ENCODE results near the gene HSPH1. TPM values are rescaled to one million over a fixed set of nuclear protein-coding genes. Genes with fewer than 3 reads are reported as not detected.
"Not testable (repeated sequence)": the region's sequence is repeated elsewhere in the genome, so short reads cannot be mapped to it uniquely, and the experiment has no call there.

HSPH1 gene
- total RNA-seq, 1 donor from 2014 or later = 114 TPM

DNA sequence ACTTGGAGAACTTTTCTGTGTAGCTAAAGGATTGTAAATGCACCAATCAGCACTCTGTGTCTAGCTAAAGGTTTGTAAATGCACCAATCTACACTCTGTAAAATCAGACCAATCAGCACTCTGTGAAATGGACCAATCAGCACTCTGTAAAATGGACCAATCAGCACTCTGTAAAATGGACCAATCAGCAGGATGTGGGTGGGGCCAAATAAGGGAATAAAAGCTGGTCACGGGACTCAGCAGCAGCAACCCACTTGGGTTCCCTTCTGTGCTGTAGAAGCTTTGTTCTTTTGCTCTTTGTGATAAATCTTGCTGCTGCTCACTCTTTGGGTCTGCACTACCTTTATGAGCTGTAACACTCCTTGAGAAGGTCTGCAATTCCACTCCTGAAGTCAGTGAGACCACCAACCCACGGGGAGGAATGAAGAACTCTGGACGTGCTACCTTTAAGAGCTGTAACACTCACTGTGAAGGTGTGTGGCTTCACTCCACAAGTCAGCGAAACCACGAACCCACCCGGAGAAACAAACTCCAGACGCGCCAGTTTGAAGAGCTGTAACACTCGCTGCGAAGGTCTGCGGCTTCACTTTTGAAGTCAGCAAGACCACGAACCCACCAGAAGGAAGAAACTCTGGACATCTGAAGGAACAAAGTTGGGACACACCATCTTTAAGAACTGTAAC, 16.2 kb upstream of the HSPH1 start:
- not testable (repeated sequence) for DNase-seq (ENCODE audit: low spot score)

DNA sequence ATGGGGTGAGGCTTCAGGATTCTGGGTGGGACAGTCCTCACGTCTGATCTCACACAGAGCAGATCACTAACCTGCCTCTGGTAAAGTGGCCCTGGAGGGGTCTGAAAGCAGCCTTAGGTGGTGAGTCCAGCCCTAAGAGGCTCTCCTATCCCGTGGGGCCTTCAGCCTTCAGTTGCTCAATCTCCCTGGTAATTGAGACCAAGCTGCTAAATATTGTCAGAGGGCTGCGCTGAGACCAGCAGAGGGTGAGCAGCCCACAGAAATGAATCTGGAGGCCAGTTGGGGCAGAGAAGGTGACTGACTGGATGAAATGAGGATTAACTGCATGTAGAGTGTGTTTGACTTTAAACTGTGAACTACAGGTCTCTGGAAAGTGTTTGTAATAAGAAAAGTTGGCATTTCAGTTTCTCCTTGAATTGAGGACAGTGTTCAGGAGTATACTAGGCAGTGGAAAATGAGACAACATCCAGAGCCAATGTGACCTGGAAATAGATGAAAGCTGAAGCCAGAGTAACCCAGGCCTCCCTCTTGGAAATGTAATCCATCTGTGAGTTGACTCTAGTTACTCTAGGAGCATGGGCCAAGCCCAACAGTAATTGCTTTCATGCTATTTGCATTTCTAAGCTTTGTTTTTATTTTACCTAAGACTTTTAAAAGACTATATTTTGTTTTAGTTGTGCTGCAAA, 14.3 kb upstream of the HSPH1 start:
- no peak for DNase-seq (ENCODE audit: low spot score)

DNA sequence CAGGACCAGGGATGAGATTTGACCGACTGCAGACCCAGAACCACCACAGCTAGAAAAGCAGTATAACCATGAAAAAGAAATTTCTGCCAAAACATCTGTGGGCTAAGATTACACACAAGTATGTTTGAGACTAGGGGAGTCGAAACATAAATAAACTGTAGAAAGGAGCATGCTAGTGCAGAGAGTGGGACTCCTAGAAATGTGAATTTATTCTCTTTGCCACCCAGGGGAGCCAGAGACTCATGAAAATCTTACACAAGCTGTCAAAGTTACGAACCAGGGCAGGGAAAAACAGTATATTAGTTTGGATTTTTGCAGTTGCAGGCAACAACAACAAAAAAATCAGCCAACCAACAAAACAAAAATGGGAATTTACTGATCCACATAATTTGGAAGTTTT, 12.3 kb upstream of the HSPH1 start:
- no peak for DNase-seq (ENCODE audit: low spot score)

DNA sequence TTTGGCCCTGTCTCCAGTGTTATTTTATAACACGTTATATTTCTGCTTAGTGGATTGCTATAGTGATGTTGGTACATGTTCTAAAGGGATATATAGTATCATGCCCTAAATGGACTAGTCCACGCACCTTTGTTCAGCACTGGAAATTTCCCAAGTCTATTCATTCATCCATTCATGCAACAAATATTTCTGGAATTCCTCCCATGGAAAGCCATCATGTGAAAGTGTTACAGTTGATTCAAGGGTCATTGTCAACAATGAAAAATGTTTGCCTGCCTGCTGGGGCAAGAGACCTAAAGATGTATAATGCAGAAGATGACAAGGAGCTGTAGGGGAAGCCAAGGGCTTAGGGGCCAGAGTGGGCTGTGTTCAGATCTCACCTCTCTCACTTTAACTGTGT, 10.8 kb upstream of the HSPH1 start:
- no peak for DNase-seq (ENCODE audit: low spot score)

DNA sequence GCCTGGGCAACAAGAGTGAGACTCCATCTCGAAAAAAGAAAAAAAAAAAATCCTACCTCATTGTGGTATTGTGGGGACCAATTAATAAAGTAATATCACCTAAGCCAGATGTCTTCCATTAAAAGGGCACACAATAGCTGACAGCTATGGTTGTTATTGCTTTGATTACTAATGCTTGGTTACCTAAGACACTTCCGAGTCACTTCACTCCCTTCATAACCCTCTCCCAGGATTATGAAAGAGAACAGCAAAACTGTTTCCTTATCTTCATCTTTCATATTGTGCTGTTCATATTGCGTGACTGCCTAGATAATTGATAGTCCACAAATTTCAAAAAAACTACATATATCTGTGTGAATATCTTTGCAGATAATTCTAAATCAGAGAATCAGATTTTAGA, 10.3 kb upstream of the HSPH1 start:
- DNase-seq (ENCODE audit: low spot score) = no peak

DNA sequence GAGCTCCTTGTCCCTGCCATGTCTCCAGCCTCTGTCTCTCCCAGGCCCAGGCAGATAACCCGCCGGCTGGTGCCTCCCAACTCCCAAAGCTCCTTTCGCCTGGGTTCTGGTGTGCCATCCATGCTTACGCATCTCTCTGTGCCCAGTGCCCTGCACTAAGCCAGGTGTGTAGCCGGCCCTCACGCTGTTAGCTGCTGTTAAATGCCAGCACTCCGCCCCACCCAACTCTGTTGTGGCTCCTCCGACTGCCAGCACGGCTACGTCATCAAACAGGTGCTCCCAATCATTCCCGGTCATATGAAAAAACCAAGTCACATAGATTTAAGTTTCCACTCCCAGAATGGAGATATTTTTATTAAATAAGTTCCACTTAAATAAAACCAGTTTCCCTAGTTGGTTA, 7.0 kb upstream of the HSPH1 start:
- no peak for DNase-seq (ENCODE audit: low spot score)

DNA sequence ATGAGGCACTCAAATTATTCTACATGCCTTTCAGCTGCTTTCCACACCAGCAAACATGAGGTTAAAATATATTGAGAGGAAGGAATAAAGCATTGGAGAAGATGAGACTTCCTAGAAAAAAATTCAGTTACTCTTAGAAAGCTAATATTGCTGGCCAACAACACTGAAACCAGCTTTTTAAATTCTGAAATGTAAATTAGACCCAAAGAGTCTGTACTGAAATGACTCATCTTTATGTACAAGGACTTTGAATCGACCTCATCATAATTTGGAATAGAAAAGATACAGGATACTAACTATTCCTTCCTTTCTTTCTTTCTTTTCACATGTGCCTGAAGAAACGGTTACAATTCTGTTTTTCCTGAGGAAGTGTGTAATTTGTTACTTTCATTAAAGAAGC, 6.5 kb upstream of the HSPH1 start:
- DNase-seq (ENCODE audit: low spot score) = no peak

DNA sequence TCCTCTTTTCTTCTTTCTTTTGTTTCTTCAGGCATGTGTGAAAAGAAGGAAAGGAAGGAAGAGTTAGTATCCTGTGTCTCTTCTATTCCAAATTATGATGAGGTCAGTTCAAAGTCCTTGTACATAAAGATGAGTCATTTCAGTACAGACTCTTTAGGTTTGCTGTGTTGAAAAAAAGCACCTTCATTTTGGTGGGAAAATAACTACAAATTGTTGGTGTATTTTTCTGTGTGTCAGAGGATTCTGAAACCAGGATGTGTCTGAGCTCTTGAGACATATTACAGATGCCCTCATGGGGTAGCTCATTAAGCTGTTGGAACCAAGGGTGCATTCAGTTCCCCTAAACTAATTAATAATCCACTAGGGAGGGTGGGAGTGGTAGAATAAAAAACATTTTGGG, 5.8 kb upstream of the HSPH1 start:
- no peak for DNase-seq (ENCODE audit: low spot score)

DNA sequence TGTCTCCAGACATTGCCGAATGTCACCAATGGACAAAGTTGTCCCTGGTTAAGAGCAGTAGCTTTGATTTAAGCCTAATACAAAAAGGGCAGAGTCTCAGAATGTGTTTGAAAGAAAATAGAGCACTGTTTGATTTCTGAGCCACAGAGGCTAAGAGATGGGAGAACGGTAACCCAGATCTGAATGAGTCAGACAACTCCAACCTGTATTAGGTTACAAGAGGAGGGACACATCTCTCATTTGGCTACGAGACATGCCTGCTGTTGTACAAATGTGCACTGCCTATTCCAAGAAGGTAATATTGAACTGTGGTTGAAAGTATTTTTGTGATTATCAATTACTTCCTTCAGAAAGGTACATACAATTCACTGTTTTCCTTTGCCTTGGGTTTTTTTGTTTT, 4.9 kb upstream of the HSPH1 start:
- no peak for DNase-seq (ENCODE audit: low spot score)

DNA sequence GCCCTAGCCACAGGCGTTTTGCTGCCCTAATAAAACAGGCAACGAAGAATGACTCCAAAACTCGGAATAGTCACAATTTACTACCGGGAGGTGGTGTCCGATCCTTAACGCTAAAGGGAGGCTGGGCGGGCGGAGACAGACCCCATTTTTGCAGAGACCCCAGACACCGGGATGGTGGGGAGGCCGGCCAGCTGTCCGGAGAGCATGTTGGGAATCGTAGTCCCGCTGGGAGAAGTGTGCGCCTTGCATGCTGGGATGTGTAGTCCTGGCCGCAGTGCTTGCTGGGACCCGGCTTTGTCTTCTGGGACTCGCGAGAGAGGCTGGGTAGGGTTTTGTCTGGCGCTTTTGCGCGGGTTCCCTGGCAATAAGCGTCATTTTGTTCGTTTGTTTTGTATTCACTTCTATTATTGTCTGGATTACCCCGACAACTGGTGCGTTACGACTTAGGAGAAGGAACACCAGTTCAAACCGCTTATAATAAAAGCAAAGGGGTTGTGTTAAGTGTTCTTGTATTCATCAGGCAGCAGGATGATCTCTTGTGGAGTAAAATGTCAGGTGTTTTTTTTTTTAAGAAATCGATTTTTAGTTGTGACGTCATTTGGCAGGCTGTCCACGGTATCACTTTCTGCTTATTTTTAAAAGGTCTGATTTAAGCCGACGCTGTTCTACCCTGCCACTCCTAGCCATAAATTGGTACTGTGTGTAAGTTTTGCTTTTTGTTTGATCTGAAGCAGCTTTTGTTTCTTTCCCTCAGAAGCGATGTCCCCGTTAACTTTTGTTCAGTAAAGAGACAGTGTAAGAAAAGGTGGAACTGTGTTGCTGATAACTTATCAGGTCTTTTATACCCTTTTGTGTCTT, 676 bp upstream of the HSPH1 start:
- DNase-seq (ENCODE audit: low spot score) = peak; percentile 98

DNA sequence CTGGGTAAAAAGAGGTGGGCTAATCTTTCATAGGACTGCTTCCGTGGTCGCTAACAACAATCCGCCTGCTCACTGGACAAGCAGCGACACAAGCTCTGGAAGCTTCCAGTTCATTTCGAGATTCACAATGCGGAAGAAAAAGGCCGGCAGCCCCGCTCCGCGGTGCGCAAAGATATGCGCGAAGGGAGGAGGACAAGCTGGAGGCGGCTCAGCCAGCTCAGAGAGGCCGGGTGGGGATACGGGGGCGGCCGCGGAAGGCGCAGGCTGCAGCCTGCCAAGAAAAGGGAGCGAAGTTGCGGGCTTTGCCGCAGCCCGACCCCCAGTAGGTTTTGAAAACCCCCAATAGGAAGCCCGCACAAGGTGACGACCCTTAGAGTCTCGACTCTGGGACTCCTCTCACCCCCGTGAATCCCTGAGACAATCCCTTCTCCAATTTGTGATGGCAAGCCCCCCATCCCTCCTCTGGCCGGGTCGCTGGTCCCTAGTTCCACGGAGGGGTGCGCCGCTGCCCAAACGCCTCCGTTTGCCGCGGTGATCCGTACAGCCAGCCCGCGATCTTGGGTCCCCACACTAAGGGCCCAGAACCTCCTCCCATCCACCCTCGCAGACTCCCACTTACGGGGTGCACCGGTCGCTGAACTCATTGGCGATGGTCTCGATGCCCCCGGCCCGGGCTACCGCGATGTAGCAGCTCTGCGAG, 697 bp downstream of the HSPH1 start:
- DNase-seq (ENCODE audit: low spot score) = peak; percentile 80

DNA sequence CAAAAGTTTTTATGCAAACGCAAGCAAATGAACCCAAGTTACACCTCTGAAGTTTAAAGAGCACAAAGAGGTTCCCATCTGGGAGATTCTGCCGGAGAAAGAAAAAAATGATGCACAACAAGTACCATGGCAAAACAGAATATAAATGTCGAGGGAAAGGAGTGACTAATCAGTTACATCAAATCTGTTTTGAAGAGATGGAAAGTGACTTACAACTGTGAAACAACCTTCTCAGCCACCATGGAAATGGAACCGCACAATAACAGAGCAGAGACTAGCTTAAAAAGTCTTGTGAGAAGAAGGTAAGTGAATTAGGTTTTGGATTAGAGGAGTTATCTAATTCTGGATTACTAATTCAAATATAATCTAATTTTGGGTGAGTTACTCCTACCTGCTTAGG, 2.4 kb downstream of the HSPH1 start:
- no peak for DNase-seq (ENCODE audit: low spot score)

DNA sequence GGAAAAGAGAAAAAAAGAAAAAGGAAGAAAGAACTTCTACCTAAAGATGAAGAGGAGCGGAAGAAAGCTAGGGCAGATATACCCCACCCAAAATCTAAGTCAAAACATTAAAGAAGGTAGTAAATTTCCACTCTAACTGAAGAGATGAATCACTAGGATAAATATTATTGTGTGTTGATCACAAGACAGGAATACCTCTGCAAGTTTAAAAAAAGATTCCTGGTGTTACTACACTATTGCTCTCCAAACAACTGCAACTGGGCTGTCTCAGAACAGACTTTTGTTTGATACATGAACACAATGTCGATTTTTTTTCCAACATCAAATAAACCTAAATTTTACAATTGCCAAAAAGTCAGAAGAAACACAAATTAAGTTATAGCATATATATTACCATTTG, 6.8 kb downstream of the HSPH1 start:
- no peak for DNase-seq (ENCODE audit: low spot score)

DNA sequence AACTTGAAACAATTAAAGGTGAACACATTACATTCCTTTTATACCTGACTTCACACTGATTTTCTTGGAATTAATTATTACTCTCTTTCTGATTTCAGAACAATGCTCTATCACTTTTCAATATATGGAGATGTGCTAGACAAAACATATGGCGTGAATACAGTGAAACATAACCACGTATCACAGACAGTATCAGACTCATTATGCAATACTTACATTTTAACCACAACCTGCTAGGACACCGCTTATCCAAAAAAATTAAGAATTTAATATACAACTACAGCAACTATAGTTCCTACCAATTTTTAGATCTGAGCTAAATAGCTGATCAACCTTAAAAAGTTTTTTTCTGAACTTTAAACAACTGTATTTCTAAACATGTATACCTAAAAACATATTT, 9.9 kb downstream of the HSPH1 start:
- no peak for DNase-seq (ENCODE audit: low spot score)

DNA sequence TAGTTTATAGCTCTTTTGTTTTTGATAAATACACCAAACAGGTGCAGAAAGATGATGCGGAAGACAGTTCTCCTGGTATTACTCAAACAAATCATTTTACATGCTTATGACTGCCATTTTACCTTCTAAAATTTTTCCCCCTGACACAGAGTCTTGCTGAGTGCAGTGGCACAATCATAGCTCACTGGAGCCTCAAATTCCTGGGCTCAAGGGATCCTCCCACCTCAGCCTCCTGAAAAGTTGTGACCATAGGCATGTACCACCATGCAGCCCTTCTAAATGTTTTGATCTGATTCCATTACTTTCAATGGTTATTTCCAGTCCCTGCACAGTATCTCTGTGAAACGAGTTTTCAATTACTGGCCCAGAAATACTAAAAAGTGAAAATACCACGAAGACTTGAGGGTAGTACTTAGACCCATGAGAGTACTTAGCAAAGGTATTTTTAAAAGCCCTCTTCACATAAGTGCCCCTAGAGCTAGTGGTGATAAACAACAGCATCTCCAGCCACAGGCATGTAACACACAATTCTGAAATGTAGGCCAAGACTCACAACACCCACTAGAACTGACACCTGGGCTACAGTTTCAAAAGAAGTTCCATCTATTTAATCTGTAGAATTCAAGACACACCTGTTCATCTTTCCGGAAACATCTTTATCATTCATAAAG, 11.3 kb downstream of the HSPH1 start:
- no peak for DNase-seq (ENCODE audit: low spot score)

DNA sequence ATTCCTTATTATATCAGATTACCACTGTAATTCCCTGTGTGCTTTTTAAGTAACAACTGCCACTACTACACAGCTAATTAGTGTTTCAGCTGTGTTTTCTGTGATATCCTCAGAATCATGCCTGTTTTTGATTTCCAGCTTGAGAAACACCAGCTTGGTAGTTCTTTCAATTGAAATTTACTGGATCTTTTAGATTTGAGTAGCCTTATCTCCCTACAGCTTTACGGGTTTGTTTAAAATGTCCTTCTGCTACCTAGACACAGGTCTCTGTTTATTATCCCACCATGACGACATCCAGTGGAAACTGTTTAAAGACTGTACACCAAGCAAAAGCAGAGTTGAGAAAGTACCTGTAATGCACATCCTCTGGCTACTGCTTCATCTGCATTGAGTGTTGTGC, 12.1 kb downstream of the HSPH1 start:
- DNase-seq (ENCODE audit: low spot score) = no peak

DNA sequence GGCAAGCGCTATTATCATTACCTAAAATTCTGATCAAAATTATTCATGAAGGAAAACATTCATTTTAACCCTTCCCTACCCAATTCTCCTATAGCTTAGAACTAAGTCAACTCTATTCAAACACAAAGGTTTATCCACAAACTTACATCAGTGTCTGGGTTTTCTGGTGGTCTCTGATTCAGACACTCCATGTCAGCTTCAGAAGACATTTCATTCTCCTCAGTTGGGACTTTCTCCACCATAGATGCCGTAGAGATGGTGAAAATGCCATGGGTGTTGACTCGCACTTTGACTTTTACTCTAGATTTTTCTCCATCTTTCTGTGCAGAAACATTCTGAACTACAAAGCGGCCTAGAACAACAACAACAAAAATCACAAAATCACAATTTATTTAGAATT, 16.3 kb downstream of the HSPH1 start:
- DNase-seq (ENCODE audit: low spot score) = no peak

DNA sequence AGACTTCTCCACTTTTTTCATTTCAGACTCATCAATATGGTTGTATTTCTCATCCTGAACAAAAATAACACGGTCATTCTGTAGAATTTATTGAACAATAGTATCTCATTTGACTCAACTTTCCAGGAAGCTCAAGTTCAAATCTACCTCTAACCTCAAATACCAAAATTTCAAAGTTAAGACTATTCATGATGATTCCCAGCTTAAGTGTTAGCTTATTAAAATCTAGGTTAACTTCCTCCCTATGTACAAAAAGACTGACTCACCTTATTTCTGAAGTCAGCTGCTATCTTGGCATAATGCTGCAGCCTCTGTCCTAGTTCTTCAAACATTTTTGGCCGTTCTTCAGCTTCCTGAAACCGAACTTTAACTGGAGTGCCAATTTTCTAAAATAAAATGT, 23.2 kb downstream of the HSPH1 start:
- DNase-seq (ENCODE audit: low spot score) = no peak

DNA sequence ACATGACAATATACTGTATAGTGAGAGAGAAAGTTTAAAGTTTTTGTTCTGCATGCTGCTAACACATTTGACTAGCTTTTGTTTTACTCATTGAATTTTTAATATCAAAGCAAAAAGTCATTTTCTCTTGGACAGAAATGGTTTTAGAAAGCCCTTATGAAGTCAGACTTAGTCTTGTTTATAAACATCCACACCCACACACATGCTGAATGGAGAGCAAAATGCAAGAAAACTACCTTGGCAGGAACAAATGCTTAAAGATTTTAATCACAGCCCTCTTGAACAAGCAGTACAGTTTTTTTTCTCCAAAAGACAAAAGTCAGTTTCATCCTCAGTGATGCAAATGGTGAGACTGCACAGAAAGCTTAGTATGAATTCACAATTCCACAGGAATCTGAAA, 25.0 kb downstream of the HSPH1 start:
- no peak for DNase-seq (ENCODE audit: low spot score)

DNA sequence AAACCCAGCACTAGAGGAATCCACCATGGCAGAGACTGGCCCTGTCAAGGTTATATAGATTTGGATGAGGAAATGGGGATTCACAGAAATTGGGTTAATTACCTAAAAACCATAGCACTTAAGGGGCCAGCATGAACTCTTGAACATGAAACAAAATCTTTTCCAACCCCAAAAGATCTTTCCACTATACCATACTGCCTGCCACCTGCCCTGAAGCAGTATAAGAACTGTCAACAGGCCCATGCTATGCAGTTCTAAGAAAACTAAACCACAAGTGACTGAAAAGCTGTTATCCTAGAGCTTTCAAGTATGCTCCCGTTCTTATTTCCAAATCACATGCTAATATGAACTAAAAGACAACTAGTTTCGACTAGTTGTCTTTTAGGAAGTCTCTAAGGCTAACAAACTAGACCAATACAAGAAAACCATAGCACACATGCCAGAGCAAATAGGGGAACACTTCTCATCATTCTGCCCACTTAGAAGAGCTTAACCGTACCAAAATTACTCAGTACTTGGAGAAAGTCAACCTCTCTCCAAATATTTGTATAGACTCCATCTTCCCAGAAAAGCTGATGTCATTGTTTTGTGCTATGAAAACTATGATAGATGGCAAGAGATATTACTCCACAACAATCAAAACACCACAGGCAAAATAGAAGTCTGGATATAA, 27.5 kb downstream of the HSPH1 start:
- no peak for DNase-seq (ENCODE audit: low spot score)

DNA sequence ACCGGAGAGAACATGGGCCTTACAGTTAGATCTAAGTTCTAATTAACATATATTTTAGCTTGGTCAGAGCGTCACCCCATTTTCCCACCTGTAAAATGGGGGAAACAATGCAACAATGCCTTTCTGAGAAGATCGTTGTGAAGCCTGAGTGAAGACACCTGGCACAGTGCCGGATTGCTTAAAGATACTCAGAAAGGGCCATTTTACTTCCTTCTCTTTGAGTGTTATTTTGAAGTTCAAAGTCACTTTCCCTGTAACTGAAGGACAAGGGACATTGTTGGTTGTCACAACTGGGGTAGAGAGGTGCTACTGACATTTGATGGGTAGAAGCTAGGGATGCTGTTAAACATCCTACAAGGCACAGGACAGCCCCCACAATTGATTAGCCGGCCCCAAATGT, 28.1 kb downstream of the HSPH1 start:
- no peak for DNase-seq (ENCODE audit: low spot score)
